Natural killer cell treated with Interleukin-12 subunit alpha and Interleukin-12 subunit beta and Interleukin-15 and Interleukin-18, amount 100 ng/mL, for 72 hours (primary cell): ENCODE results near the gene ZKSCAN3. TPM values are rescaled to one million over a fixed set of nuclear protein-coding genes. Genes with fewer than 3 reads are reported as not detected.

Experiments used
- ATAC-seq, 2 donors: fragments of 150-1000 bp; cut with Tn5 transposase in 1 of 2; sonication (Bioruptor Pico), chemical (Tn5 transposase) in 1 of 2; 2 replicates each; pipeline ENCODE4 v1.10.0; 2021
- DNase-seq: peaks from one replicate; pipeline ENCODE4 v3.0.0; 2022; ENCODE audit warnings: low spot score
- H3K27ac Mint-ChIP-seq, 2 donors: 1 replicate in 1 of 2; 2 replicates in 1 of 2; pipeline ENCODE4 v1.8.0; 2022; ENCODE audit warnings: mixed read lengths in 2 of 2, mild to moderate bottlenecking in 1 of 2, moderate library complexity in 1 of 2
- H3K27me3 Mint-ChIP-seq, 2 donors: 1 replicate in 1 of 2; 2 replicates in 1 of 2; pipeline ENCODE4 v1.8.0; 2022; ENCODE audit warnings: mixed read lengths in 2 of 2
- H3K36me3 Mint-ChIP-seq: one replicate; pipeline ENCODE4 v1.8.0; 2022; ENCODE audit warnings: mixed read lengths
- H3K4me1 Mint-ChIP-seq, 2 donors: 1 replicate in 1 of 2; 2 replicates in 1 of 2; pipeline ENCODE4 v1.8.0; 2022; ENCODE audit warnings: low read depth in 2 of 2, mixed read lengths in 2 of 2, mild to moderate bottlenecking in 1 of 2
- H3K4me3 Mint-ChIP-seq: one replicate; pipeline ENCODE4 v1.8.0; 2022; ENCODE audit warnings: mixed read lengths
- H3K9me3 Mint-ChIP-seq: 2 replicates; pipeline ENCODE4 v1.8.0; 2022; ENCODE audit warnings: mixed read lengths
- total RNA-seq, 2 donors: library from RNA; stranded (reverse); gene quantifications; one replicate each; pipeline ENCODE4 v1.2.3, GENCODE V29; 2022

The ZKSCAN3 gene
- total RNA-seq, 2 donors from 2014 or later = 3.1 to 4.6 TPM

GRCh38 chr6:28371706-28372451 is 22.1 kb downstream of the ZKSCAN3 start:
- ATAC-seq (no peak), DNase-seq (no peak)
- Mint-ChIP-seq H3K9me3 (no peaks in the 10 kb centered on the region), H3K27ac (no peak overlapping the region), H3K36me3 (no peaks in the 10 kb centered on the region), H3K27me3 (no peaks in the 10 kb centered on the region), H3K4me3 (no peak overlapping the region), H3K4me1 (peaks cover 3 to 5% of the 10 kb centered on the region in 2 donors)

GRCh38 chr6:28373925-28374324 is 24.2 kb downstream of the ZKSCAN3 start:
- H3K27me3 Mint-ChIP-seq = no peaks in the 10 kb centered on the region
- H3K9me3 Mint-ChIP-seq = no peaks in the 10 kb centered on the region
- no peak overlapping the region for H3K27ac Mint-ChIP-seq
- H3K36me3 Mint-ChIP-seq = peaks cover 4% of the 10 kb centered on the region
- no peak for DNase-seq
- peaks cover 3 to 5% of the 10 kb centered on the region in 2 donors for H3K4me1 Mint-ChIP-seq
- ATAC-seq = no peak
- no peak overlapping the region for H3K4me3 Mint-ChIP-seq

GRCh38 chr6:28377879-28378278 is 28.1 kb downstream of the ZKSCAN3 start:
- DNase-seq (no peak), ATAC-seq (no peak)
- Mint-ChIP-seq H3K27me3 (no peaks in the 10 kb centered on the region), H3K27ac (no peak overlapping the region), H3K4me3 (no peak overlapping the region), H3K4me1 (peaks cover 6 to 10% of the 10 kb centered on the region in 2 donors), H3K9me3 (no peaks in the 10 kb centered on the region), H3K36me3 (peaks cover 34% of the 10 kb centered on the region)

- peaks cover 35% of the 10 kb centered on the region for H3K36me3 Mint-ChIP-seq
Observed at GRCh38 chr6:28378644-28379043, 28.9 kb downstream of the ZKSCAN3 start.

GRCh38 chr6:28380381-28380780 is 30.6 kb downstream of the ZKSCAN3 start:
- H3K27ac Mint-ChIP-seq = no peak overlapping the region
- no peak overlapping the region for H3K4me3 Mint-ChIP-seq
- H3K27me3 Mint-ChIP-seq = no peaks in the 10 kb centered on the region
- H3K4me1 Mint-ChIP-seq = peaks cover 21 to 27% of the 10 kb centered on the region in 2 donors
- peaks cover 35% of the 10 kb centered on the region for H3K36me3 Mint-ChIP-seq
- ATAC-seq = no peak
- no peak for DNase-seq
- H3K9me3 Mint-ChIP-seq = no peaks in the 10 kb centered on the region

More at GRCh38 chr6:28378644-28379043, 28.9 kb downstream of the ZKSCAN3 start:
- DNase-seq = no peak
- no peak for ATAC-seq
- no peaks in the 10 kb centered on the region for H3K9me3 Mint-ChIP-seq
- no peaks in the 10 kb centered on the region for H3K27me3 Mint-ChIP-seq
- no peak overlapping the region for H3K27ac Mint-ChIP-seq
- peaks cover 11 to 15% of the 10 kb centered on the region in 2 donors for H3K4me1 Mint-ChIP-seq
- no peak overlapping the region for H3K4me3 Mint-ChIP-seq

GRCh38 chr6:28383235-28384142 is 33.7 kb downstream of the ZKSCAN3 start:
- ATAC-seq (peak; percentile 71 to 74), DNase-seq (no peak)
- peaks cover 48% of the 10 kb centered on the region for H3K36me3 Mint-ChIP-seq
- no peaks in the 10 kb centered on the region for H3K9me3 Mint-ChIP-seq
- H3K27ac Mint-ChIP-seq = peak overlapping the region in 1 of 2 donors; percentile 75
- H3K4me1 Mint-ChIP-seq = peaks cover 41 to 43% of the 10 kb centered on the region in 2 donors
- H3K27me3 Mint-ChIP-seq = no peaks in the 10 kb centered on the region
- H3K4me3 Mint-ChIP-seq = peak overlapping the region; percentile 67

GRCh38 chr6:28384143-28384533 is 34.4 kb downstream of the ZKSCAN3 start:
- Mint-ChIP-seq H3K27ac (no peak overlapping the region), H3K4me3 (no peak overlapping the region), H3K36me3 (peaks cover 51% of the 10 kb centered on the region), H3K27me3 (no peaks in the 10 kb centered on the region), H3K4me1 (peaks cover 43 to 47% of the 10 kb centered on the region in 2 donors), H3K9me3 (no peaks in the 10 kb centered on the region)
- no peak for ATAC-seq
- DNase-seq = no peak

GRCh38 chr6:28390688-28391087 is 40.9 kb downstream of the ZKSCAN3 start:
- H3K9me3 Mint-ChIP-seq = no peaks in the 10 kb centered on the region
- peaks cover 37 to 40% of the 10 kb centered on the region in 2 donors for H3K4me1 Mint-ChIP-seq
- peaks cover 57% of the 10 kb centered on the region for H3K36me3 Mint-ChIP-seq
- H3K27me3 Mint-ChIP-seq = no peaks in the 10 kb centered on the region
- no peak overlapping the region for H3K27ac Mint-ChIP-seq
- ATAC-seq (no peak), DNase-seq (no peak)
- H3K4me3 Mint-ChIP-seq = no peak overlapping the region

GRCh38 chr6:28393912-28394662 is 44.3 kb downstream of the ZKSCAN3 start:
- no peak overlapping the region for H3K4me3 Mint-ChIP-seq
- peaks cover 60% of the 10 kb centered on the region for H3K36me3 Mint-ChIP-seq
- H3K27ac Mint-ChIP-seq = peak overlapping the region in 1 of 2 donors; percentile 14
- H3K4me1 Mint-ChIP-seq = peaks cover 44 to 45% of the 10 kb centered on the region in 2 donors
- H3K27me3 Mint-ChIP-seq = no peaks in the 10 kb centered on the region
- ATAC-seq (no peak), DNase-seq (no peak)
- no peaks in the 10 kb centered on the region for H3K9me3 Mint-ChIP-seq

- Mint-ChIP-seq H3K4me3 (no peak overlapping the region), H3K4me1 (peaks cover 47 to 53% of the 10 kb centered on the region in 2 donors), H3K9me3 (no peaks in the 10 kb centered on the region), H3K27me3 (peaks cover 0 to 5% of the 10 kb centered on the region in 2 donors), H3K27ac (no peak overlapping the region), H3K36me3 (peaks cover 48% of the 10 kb centered on the region)
- ATAC-seq (no peak), DNase-seq (no peak)
Observed at GRCh38 chr6:28395918-28396317, 46.2 kb downstream of the ZKSCAN3 start.

- peaks cover 39 to 46% of the 10 kb centered on the region in 2 donors for H3K4me1 Mint-ChIP-seq
- DNase-seq = peak; percentile 93
- peak within 1 kb of the TSS; percentile 80 to 95 for H3K27ac Mint-ChIP-seq
- no peaks in the 10 kb centered on the region for H3K9me3 Mint-ChIP-seq
- peaks cover 23% of the 10 kb centered on the region for H3K36me3 Mint-ChIP-seq
- H3K27me3 Mint-ChIP-seq = peaks cover 25 to 28% of the 10 kb centered on the region in 2 donors
- ATAC-seq = peak; percentile 96 to 98
- peak within 1 kb of the TSS; percentile 85 for H3K4me3 Mint-ChIP-seq
Observed at GRCh38 chr6:28399350-28400121, 49.8 kb downstream of the ZKSCAN3 start, which contains the start of gene ZSCAN12. Gene ZSCAN12 (minus strand): TSS chr6:28399747. CDS start chr6:28398405, 1,342 bp downstream.

- peak overlapping the region; percentile 85 for H3K4me3 Mint-ChIP-seq
- peak overlapping the region; percentile 80 to 95 for H3K27ac Mint-ChIP-seq
- peaks cover 35 to 41% of the 10 kb centered on the region in 2 donors for H3K4me1 Mint-ChIP-seq
- H3K36me3 Mint-ChIP-seq = peaks cover 23% of the 10 kb centered on the region
- no peaks in the 10 kb centered on the region for H3K9me3 Mint-ChIP-seq
- ATAC-seq (no peak), DNase-seq (no peak)
- peaks cover 27 to 30% of the 10 kb centered on the region in 2 donors for H3K27me3 Mint-ChIP-seq
Observed at GRCh38 chr6:28400122-28400451, 50.3 kb downstream of the ZKSCAN3 start.

GRCh38 chr6:28401172-28401571 is 51.4 kb downstream of the ZKSCAN3 start:
- Mint-ChIP-seq H3K4me1 (peaks cover 27 to 31% of the 10 kb centered on the region in 2 donors), H3K36me3 (peaks cover 17% of the 10 kb centered on the region), H3K27ac (peak overlapping the region in 1 of 2 donors; percentile 95), H3K27me3 (peaks cover 34 to 37% of the 10 kb centered on the region in 2 donors), H3K4me3 (peak overlapping the region; percentile 2), H3K9me3 (no peaks in the 10 kb centered on the region)
- no peak for DNase-seq
- no peak for ATAC-seq
